Measurements from ENCODE around the gene NMNAT2. TPM values are rescaled to one million over a fixed set of nuclear protein-coding genes. Genes with fewer than 3 reads are reported as not detected.
A peak's percentile ranks its signal among the peaks of the same experiment; 100 is the strongest.

Gene NMNAT2
- total and polyA plus RNA-seq, 12 donors, result 0.35 to 6.1 (median 2.9) TPM

GRCh38 chr1:183281039-183281438 lies 137.1 kb downstream of the NMNAT2 start:
- intact Hi-C loops (cut with DNase I), result loop anchor here (5.0 to 10.0 kb wide), 2 partner anchors 36 to 344 kb away; no protein-coding TSS in a partner anchor
- Histone ChIP-seq H3K27ac (peak overlapping the region in 1 of 5 donors; percentile 65), H3K27me3 (no peaks in the 10 kb centered on the region), H3K4me1 (replicated peaks in 1 of 2) (no peaks in the 10 kb centered on the region), H3K4me3 (no peak overlapping the region), H3K36me3 (replicated peaks in 1 of 2) (no peaks in the 10 kb centered on the region), H3K9me3 (replicated peaks in 1 of 3) (no peaks in the 10 kb centered on the region)
- peak in 4 of 7 donors; percentile 21 to 64 (median 48) for DNase-seq
- WGBS, 4 donors, result 88 to 95% (median 91%) methylated on average over 2 of the region's 2 CpGs
- no peak for TF ChIP-seq CTCF (IDR thresholded peaks at IDR 0.05)
- TF ChIP-seq POLR2A (IDR thresholded peaks at IDR 0.05), result no peak

- intact Hi-C loops (cut with DNase I), result loop anchor here (5.0 to 10.0 kb wide), 2 partner anchors 37 to 345 kb away; no protein-coding TSS in a partner anchor
- TF ChIP-seq CTCF (IDR thresholded peaks at IDR 0.05) (no peak), POLR2A (IDR thresholded peaks at IDR 0.05) (no peak)
- Histone ChIP-seq H3K9me3 (replicated peaks in 1 of 3) (no peaks in the 10 kb centered on the region), H3K27ac (peak overlapping the region in 2 of 5 donors; percentile 54 to 71), H3K4me1 (replicated peaks in 1 of 2) (no peaks in the 10 kb centered on the region), H3K36me3 (replicated peaks in 1 of 2) (no peaks in the 10 kb centered on the region), H3K27me3 (no peaks in the 10 kb centered on the region), H3K4me3 (no peak overlapping the region)
- 54 to 84% (median 75%) methylated on average over 5 to 6 of the region's 6 CpGs for WGBS, 4 donors
- DNase-seq, result peak in 5 of 7 donors; percentile 33 to 63 (median 47)
These were observed 138.3 kb downstream of the NMNAT2 start for GRCh38 chr1:183279835-183280234.

DNA sequence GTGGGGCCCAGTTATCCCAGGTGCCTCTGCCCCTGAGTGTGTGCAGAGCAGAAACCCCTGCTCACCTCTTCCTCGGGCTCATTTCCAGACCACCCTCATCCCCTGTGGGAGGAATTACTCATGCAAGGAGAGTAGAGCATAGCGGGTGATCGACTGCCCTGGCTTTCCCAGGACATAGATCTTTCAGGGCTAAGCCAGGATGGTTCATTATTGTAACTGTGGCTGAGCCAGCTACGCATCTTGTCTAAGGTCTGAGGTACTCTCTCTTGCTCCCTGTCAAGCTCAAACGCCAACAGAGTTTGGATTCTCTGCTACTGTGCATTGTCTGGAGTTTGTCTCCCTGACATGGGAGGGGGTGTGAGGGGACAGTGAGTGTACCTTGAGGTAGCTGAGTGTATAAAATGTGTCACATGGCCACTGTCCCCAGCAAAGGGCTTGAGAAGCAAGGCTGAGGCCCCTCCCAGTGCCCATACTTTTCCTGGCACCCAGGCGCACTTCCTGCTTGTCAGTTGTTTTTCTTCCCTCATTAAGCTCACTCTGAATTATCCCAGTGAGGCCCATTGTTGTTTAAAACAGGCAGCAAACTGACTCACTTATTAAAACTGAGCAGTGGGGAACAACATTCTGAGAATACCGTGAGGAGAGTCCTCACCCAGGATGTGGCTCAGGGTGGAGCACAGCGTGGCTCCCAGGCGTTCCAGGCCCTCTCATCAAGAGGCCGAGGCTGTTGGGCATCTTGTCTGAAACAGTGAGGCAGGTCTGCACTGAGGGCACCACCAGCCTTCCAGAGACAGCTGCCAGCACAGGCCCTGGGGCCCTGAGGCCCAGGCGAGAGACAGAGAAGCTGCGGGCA lies 139.2 kb downstream of the NMNAT2 start:
- H3K27me3 ChIP-seq, result no peaks in the 10 kb centered on the region
- H3K4me1 ChIP-seq (replicated peaks in 1 of 2), result no peaks in the 10 kb centered on the region
- 74 to 83% (median 77%) methylated on average over 8 to 12 of the region's 12 CpGs for WGBS, 4 donors
- no peaks in the 10 kb centered on the region for H3K9me3 ChIP-seq (replicated peaks in 1 of 3)
- no peak for TF ChIP-seq POLR2A (IDR thresholded peaks at IDR 0.05)
- TF ChIP-seq CTCF (IDR thresholded peaks at IDR 0.05), result no peak
- DNase-seq, result no peak
- H3K4me3 ChIP-seq, result no peak overlapping the region
- intact Hi-C loops (cut with DNase I), result no loop called here
- peak overlapping the region in 2 of 5 donors; percentile 54 to 71 for H3K27ac ChIP-seq
- no peaks in the 10 kb centered on the region for H3K36me3 ChIP-seq (replicated peaks in 1 of 2)

DNA sequence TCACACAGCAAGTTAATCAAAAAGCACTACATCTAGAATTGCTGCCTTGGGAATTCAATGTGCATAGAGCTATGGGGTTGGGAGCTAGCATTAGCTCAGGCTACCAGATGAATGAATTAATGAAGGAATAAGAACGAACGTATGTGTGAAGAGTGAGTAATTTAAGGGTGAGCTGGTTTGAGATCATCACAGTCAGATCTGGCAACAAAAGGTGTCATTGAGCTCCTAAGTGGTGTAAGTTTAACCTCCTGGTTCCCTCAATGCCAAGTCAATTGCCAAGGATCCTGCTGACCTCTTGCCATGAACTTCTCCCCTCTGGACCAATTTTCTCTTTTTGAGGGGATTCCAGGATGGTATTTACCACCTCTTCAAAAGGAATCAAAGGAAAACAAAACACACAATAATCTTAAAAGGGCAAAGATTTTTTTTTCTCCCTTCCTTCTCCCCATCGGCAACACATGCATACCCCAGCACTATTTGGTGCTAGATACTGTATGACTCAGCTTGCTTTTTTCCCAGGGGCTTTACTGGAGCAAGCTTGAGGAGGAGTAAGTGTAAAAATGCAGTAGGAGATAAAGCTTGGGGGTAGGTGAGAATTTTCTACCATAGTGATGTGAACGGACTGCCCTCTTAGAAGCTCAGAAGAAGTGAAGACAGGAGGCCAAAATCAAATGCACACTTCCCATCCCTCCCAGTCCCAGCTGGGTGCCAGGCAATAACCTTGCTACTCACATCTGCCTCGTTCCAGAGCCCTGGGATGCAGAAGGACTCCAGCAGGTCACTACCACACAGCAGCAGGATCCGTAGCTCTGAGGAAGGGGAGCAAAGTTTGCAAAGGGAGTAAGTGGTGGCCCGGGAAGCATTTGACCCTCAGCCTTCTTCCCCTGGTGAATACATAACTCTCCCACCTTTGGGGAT lies 140.1 kb downstream of the NMNAT2 start:
- intact Hi-C loops (cut with DNase I), result no loop called here
- H3K4me1 ChIP-seq (replicated peaks in 1 of 2), result no peaks in the 10 kb centered on the region
- H3K9me3 ChIP-seq (replicated peaks in 1 of 3), result no peaks in the 10 kb centered on the region
- DNase-seq, result no peak
- H3K27me3 ChIP-seq, result no peaks in the 10 kb centered on the region
- H3K4me3 ChIP-seq, result no peak overlapping the region
- TF ChIP-seq POLR2A (IDR thresholded peaks at IDR 0.05) (no peak), CTCF (IDR thresholded peaks at IDR 0.05) (no peak)
- H3K27ac ChIP-seq, result peak overlapping the region in 1 of 5 donors; percentile 71
- WGBS, 4 donors, result 54 to 67% (median 58%) methylated on average over 7 of the region's 7 CpGs
- no peaks in the 10 kb centered on the region for H3K36me3 ChIP-seq (replicated peaks in 1 of 2)

All from adrenal gland (tissue), 12 donors.